ENCODE measurements around the gene NEXN. TPM values are rescaled to one million over a fixed set of nuclear protein-coding genes. Genes with fewer than 3 reads are reported as not detected.

Gene NEXN
- polyA plus RNA-seq, 1 of the 3 experiments (the other 2 are of a cell fraction): 3.6 TPM

- TF ChIP-seq IRF3 (IDR thresholded peaks at IDR 0.05; ENCODE audit: low read depth, low read length) (no peak), POLR2AphosphoS5 (IDR thresholded peaks at IDR 0.05; ENCODE audit: low read depth, low read length) (no peak), EP300 (IDR thresholded peaks at IDR 0.05; ENCODE audit: borderline replicate concordance in 1 of 2, low read depth in 1 of 2, low read length in 1 of 2) (no peak), NFIC (IDR thresholded peaks at IDR 0.05; ENCODE audit: borderline replicate concordance) (no peak), PBX3 (IDR thresholded peaks at IDR 0.05) (no peak), SIN3A (IDR thresholded peaks at IDR 0.05; ENCODE audit: borderline replicate concordance, low read depth, low read length) (no peak), FOXJ3 (CRISPR knock-in tag; IDR thresholded peaks at IDR 0.05) (no peak)
Observed at GRCh38 chr1:77948841-77949424, 60.5 kb downstream of the NEXN start (continued).

GRCh38 chr1:77950873-77951272, 62.4 kb downstream of the NEXN start:
- TF ChIP-seq RCOR1 (IDR thresholded peaks at IDR 0.05; ENCODE audit: low read length) (no peak), POLR2AphosphoS5 (IDR thresholded peaks at IDR 0.05; ENCODE audit: low read depth, low read length) (no peak), FOXJ3 (CRISPR knock-in tag; IDR thresholded peaks at IDR 0.05) (no peak)
- Histone ChIP-seq H2AFZ (ENCODE audit: low read depth) (no peak overlapping the region), H3K4me1 (ENCODE audit: control insufficient read depth in 1 of 2, insufficient read depth in 2 of 2, low read depth in 1 of 2, low read length in 1 of 2) (peaks cover 3 to 4% of the 10 kb centered on the region in 2 experiments; a peak in 2 of 4 replicates), H3K27me3 (ENCODE audit: insufficient read depth) (no peaks in the 10 kb centered on the region), H3K9me3 (no peaks in the 10 kb centered on the region), H4K20me1 (ENCODE audit: insufficient read depth) (no peaks in the 10 kb centered on the region; the same call in 1 of the 2 replicates), H3K36me3 (replicated peaks in 1 of 2; ENCODE audit: control insufficient read depth in 1 of 2, insufficient read depth in 2 of 2, low read length in 1 of 2) (peaks cover 94 to 96% of the 10 kb centered on the region in 2 experiments), H3K9me2 (no peaks in the 10 kb centered on the region), H3K4me3 (ENCODE audit: low read depth in 2 of 2, low read length in 1 of 2) (no peak overlapping the region), H3K4me2 (no peak overlapping the region), H3K79me2 (ENCODE audit: insufficient read depth) (peaks cover 69% of the 10 kb centered on the region), H3K9ac (no peak overlapping the region), H3K27ac (ENCODE audit: low read depth in 2 of 2, low read length in 1 of 2) (no peak overlapping the region), H3F3A (replicated peaks; ENCODE audit: insufficient read depth) (peaks cover 55% of the 10 kb centered on the region)
- CTCF ChIA-PET: no interaction called here
- POLR2A ChIA-PET: no interaction called here
- no peak for DNase-seq

GRCh38 chr1:77951328-77951727, 62.9 kb downstream of the NEXN start:
- H3K4me2 ChIP-seq: no peak overlapping the region
- no peak overlapping the region for H3K27ac ChIP-seq (ENCODE audit: low read depth in 2 of 2, low read length in 1 of 2)
- H3K4me3 ChIP-seq (ENCODE audit: low read depth in 2 of 2, low read length in 1 of 2): no peak overlapping the region
- H3K4me1 ChIP-seq (ENCODE audit: control insufficient read depth in 1 of 2, insufficient read depth in 2 of 2, low read depth in 1 of 2, low read length in 1 of 2): peaks cover 3 to 4% of the 10 kb centered on the region in 2 experiments; a peak in 2 of 4 replicates
- POLR2A ChIA-PET: no interaction called here
- H3K36me3 ChIP-seq (replicated peaks in 1 of 2; ENCODE audit: control insufficient read depth in 1 of 2, insufficient read depth in 2 of 2, low read length in 1 of 2): peaks cover 95 to 96% of the 10 kb centered on the region in 2 experiments
- H4K20me1 ChIP-seq (ENCODE audit: insufficient read depth): no peaks in the 10 kb centered on the region; the same call in 1 of the 2 replicates
- H3K9me3 ChIP-seq: no peaks in the 10 kb centered on the region
- peaks cover 51% of the 10 kb centered on the region for H3F3A ChIP-seq (replicated peaks; ENCODE audit: insufficient read depth)
- H3K27me3 ChIP-seq (ENCODE audit: insufficient read depth): no peaks in the 10 kb centered on the region
- no peak for DNase-seq
- no peak overlapping the region for H3K9ac ChIP-seq
- CTCF ChIA-PET: no interaction called here
- WGBS (ENCODE audit: low lambda C conversion rate): 94% methylated on average over 1 of the region's 1 CpG
- no peak overlapping the region for H2AFZ ChIP-seq (ENCODE audit: low read depth)
- peaks cover 69% of the 10 kb centered on the region for H3K79me2 ChIP-seq (ENCODE audit: insufficient read depth)
- no peaks in the 10 kb centered on the region for H3K9me2 ChIP-seq
- TF ChIP-seq SMC3 (IDR thresholded peaks at IDR 0.05; ENCODE audit: low read depth, low read length): no peak
- TF ChIP-seq USF2 (IDR thresholded peaks at IDR 0.05; ENCODE audit: borderline replicate concordance, low read depth, low read length): no peak
- TF ChIP-seq, protein P1, sequence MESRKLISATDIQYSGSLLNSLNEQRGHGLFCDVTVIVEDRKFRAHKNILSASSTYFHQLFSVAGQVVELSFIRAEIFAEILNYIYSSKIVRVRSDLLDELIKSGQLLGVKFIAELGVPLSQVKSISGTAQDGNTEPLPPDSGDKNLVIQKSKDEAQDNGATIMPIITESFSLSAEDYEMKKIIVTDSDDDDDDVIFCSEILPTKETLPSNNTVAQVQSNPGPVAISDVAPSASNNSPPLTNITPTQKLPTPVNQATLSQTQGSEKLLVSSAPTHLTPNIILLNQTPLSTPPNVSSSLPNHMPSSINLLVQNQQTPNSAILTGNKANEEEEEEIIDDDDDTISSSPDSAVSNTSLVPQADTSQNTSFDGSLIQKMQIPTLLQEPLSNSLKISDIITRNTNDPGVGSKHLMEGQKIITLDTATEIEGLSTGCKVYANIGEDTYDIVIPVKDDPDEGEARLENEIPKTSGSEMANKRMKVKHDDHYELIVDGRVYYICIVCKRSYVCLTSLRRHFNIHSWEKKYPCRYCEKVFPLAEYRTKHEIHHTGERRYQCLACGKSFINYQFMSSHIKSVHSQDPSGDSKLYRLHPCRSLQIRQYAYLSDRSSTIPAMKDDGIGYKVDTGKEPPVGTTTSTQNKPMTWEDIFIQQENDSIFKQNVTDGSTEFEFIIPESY (IDR thresholded peaks at IDR 0.05; ENCODE audit: borderline replicate concordance, low read depth): no peak
- no peak for TF ChIP-seq TAF1 (IDR thresholded peaks at IDR 0.05; ENCODE audit: borderline replicate concordance, low read depth, low read length)
- TF ChIP-seq RXRA (IDR thresholded peaks at IDR 0.05; ENCODE audit: borderline replicate concordance, low read depth): no peak
- no peak for TF ChIP-seq GATA2 (CRISPR knock-in tag; IDR thresholded peaks at IDR 0.05)
- TF ChIP-seq REST (IDR thresholded peaks at IDR 0.05; ENCODE audit: low read depth, low read length): no peak
- no peak for TF ChIP-seq MXI1 (IDR thresholded peaks at IDR 0.05; ENCODE audit: low read depth, low read length)
- TF ChIP-seq NFIC (IDR thresholded peaks at IDR 0.05; ENCODE audit: borderline replicate concordance): no peak
